GM10266 (cell line): ENCODE results near the gene STK32B.

ENCODE experiments used
- DNase-seq: peaks from one replicate; pipeline ENCODE4 v3.0.0; 2012; ENCODE audit errors: extremely low spot score
- CTCF ChIP-seq: IDR thresholded peaks from 2 replicates; pipeline ENCODE4 v1.5.1; 2012; ENCODE audit warnings: mild to moderate bottlenecking, low read depth; ENCODE audit not compliant: control insufficient read depth, insufficient read depth; ENCODE audit errors: missing control alignments

The STK32B gene

GRCh38 chr4:5488413-5488812 lies 437.1 kb downstream of the STK32B start:
- TF ChIP-seq CTCF = no peak
- no peak for DNase-seq

DNA sequence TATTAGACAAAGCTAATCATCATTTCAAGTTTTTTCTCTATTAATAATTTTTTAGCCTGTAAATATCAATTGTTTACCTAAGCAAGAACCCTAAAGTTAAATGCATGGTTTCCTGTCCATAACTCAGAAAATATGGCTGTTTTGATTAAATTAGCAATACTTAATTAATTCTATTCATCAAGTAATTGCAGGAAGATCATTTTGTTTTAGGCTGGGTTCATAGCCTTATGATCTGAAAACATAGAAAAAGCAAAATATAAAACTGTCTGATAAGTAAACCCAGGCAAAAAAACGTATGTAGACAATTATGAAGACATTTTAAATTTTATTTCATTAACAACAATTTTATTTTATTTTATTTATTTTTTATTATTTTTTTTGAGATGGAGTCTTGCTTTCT lies 438.0 kb downstream of the STK32B start:
- DNase-seq = no peak
- TF ChIP-seq CTCF = no peak

- TF ChIP-seq CTCF = no peak
Observed at GRCh38 chr4:5497489-5497888, 446.2 kb downstream of the STK32B start.

GRCh38 chr4:5500165-5500564 lies 448.9 kb downstream of the STK32B start:
- no peak for TF ChIP-seq CTCF
- DNase-seq = no peak

More at GRCh38 chr4:5497489-5497888, 446.2 kb downstream of the STK32B start:
- DNase-seq = no peak

- no peak for TF ChIP-seq CTCF
- DNase-seq = no peak
Observed at GRCh38 chr4:5503336-5503936, 452.2 kb downstream of the STK32B start.

- DNase-seq = no peak
- no peak for TF ChIP-seq CTCF
Observed at GRCh38 chr4:5504486-5504885, 453.2 kb downstream of the STK32B start.

- no peak for TF ChIP-seq CTCF
- no peak for DNase-seq
Observed at GRCh38 chr4:5510504-5510903, 459.2 kb downstream of the STK32B start.
